RPMI7951 (cell line): ENCODE results near the gene FOXE1. TPM values are rescaled to one million over a fixed set of nuclear protein-coding genes. Genes with fewer than 3 reads are reported as not detected.
A peak's percentile ranks its signal among the peaks of the same experiment; 100 is the strongest.

Experiments
- DNase-seq: peaks from one replicate; pipeline ENCODE4 v3.0.0-alpha.2; 2012; ENCODE audit warnings: low read depth
- total RNA-seq: library from RNA; depleted of rRNA; stranded (reverse); fragments of >200 nt; shearing (Covaris generic); gene quantifications from 2 replicates; pipeline ENCODE4 v1.2.3, GENCODE V29; 2014

The FOXE1 gene
- total RNA-seq, 1 experiment from 2014 or later: not detected

- no peak for DNase-seq
These were observed 4.4 kb upstream of the FOXE1 start for GRCh38 chr9:97848480-97849237.

DNA sequence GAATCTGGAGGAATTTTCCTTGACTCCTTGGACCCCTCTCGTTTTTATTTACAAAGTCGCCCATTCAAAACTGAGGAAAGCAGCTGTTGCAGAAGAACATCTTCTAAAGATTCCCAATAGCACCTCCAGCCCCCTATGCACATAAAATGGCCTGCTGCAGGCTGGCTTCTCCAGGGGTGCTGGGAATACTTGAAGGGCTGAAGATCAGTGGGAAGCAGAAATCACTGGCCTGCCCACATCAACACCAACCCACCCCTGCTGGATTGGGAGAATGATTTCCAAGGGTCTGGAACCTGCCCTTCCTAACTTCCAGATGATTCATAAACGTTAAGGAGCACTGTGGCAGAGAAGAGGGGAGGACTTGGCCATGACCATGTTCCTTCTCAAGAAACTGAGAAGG lies 3.0 kb upstream of the FOXE1 start:
- DNase-seq: no peak

- DNase-seq: no peak
These were observed 2.1 kb upstream of the FOXE1 start for GRCh38 chr9:97850746-97851445.

- DNase-seq: no peak
These were observed 1.6 kb upstream of the FOXE1 start for GRCh38 chr9:97851446-97851883.

DNA sequence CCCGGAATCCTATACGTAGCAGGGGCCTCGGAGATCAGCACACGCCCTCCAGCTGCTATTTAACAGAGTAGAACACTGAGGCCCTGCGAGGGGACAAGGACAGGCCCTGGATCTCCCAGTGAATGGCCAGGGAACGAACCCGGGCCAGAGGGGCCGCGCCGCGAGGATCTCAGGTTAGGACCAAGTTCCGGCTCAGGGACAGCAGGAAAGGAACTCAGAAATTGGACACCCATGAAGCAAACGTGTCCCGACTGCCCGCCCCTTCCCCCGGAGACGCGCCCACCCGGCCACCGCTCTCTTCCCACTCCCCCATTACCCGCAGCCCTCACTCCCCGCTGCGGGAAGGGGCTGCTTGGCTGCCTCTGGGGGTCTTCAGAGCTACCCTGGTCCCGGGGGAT lies 1.0 kb upstream of the FOXE1 start:
- DNase-seq: no peak

DNA sequence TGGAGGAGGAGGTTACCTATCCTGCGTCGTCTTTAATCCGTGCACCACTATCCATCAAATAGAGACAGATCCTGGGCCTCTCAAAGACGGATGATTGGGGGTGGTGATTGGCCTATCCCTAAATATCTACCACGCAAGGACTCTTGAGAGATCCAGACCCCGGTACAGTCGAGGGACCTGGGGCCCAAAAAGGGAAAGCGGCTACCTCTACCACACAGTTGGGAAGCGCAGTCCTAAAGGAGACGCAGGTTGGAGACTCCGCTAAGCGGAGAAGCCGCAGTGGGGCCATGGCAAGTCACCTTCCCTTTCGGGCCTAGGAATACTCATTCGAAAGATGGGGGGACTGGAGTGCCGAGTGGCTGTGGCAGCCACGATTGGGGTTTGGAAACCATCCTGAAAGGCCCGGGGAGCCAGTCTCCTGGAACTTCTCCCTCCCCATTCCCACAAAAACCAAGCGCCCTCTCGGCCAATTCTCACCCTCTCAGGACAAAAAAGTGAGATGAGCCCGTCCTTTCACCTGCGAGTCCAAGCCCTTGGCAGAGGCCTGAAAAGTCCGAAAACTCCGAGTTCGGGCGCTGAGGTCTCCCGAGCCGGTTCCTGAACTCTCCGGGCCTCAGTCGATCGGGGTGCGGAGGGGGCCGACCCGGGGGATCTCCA lies 499 bp upstream of the FOXE1 start:
- no peak for DNase-seq

- no peak for DNase-seq
These were observed 1.0 kb downstream of the FOXE1 start for GRCh38 chr9:97853844-97854695.

DNA sequence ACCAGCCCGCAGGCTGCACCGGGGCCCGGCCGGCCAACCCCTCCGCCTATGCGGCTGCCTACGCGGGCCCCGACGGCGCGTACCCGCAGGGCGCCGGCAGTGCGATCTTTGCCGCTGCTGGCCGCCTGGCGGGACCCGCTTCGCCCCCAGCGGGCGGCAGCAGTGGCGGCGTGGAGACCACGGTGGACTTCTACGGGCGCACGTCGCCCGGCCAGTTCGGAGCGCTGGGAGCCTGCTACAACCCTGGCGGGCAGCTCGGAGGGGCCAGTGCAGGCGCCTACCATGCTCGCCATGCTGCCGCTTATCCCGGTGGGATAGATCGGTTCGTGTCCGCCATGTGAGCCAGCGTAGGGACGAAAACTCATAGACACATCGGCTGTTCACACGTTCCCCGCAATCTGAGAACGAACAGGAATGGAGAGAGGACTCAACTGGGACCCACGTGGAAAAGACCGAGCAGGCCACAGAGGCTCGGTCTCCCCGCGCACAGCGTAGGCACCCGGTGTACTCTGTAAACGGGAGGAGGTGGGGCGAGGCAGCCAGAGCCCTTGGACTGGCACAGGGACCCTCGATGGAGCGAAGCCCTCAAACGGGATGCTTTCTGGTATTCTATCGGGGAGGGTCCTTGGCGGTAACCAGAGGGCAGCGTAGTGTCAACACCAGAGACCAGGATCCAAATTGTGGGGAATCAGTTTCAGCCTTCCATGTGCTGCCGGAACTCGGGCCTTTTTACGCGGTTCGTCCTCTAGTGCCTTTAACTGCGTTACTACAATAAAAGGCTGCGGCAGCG lies 1.9 kb downstream of the FOXE1 start:
- no peak for DNase-seq

- DNase-seq: no peak
These were observed 2.5 kb downstream of the FOXE1 start for GRCh38 chr9:97855486-97855875.

DNA sequence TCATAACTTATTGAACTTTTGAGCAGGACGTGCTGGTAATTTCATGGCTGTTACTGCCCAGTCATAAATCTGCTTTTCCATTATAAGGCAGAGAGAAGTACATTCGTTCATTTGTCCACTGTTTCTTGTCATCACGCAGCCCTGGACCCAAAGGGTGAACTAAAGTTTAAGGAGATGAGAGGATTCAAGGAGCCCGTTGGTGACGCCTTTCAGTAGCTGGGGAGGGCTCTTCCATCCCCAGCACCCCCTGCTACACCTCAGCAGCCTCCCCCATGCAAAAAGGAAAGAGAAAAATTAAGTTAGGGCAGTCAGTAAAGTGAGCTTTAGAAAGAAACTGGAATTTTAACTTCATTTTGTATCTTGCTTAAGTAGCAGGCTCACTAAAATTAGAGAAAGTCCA lies 2.9 kb downstream of the FOXE1 start:
- no peak for DNase-seq

GRCh38 chr9:97856857-97857605 lies 4.0 kb downstream of the FOXE1 start:
- DNase-seq: no peak

GRCh38 chr9:97857606-97858392 lies 4.8 kb downstream of the FOXE1 start:
- DNase-seq: peak; percentile 17

- DNase-seq: no peak
These were observed 5.3 kb downstream of the FOXE1 start for GRCh38 chr9:97858393-97858713.

- DNase-seq: no peak
These were observed 5.8 kb downstream of the FOXE1 start for GRCh38 chr9:97858826-97859225.

- no peak for DNase-seq
These were observed 6.3 kb downstream of the FOXE1 start for GRCh38 chr9:97859346-97859745.

DNA sequence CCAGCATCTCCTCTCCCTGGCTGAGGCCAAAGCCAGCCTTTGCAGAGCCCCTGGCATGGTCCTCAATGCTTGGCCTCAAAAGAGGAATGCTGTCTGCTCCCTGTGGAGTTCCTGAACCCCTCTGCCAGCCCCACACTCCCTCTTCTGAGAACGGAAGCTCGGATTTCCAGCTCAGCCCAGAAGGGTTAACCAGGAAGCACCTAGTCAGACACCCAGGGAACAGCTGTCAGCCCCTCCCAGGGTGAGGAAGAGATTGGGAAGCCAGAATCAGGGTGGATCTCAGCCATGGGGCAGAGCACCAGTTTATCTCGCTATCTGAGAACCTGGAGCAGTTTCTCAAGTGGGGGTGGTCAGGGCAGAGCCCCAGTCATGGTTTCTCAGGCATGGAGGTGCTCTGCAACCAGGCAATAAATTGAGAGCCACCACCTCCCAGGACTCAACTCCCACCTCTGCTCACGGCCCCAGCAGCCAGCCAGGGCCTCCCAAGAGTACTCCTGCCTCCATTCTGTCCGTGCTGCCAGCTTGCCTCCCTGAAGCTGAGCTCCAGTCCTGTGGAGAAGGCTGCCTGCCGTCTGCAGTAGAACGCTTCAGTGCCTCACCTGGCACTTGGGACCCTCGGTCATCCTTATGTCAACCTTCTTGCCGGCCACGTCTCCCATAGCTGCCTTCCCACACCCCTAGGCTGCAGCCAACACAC lies 7.6 kb downstream of the FOXE1 start:
- no peak for DNase-seq

DNA sequence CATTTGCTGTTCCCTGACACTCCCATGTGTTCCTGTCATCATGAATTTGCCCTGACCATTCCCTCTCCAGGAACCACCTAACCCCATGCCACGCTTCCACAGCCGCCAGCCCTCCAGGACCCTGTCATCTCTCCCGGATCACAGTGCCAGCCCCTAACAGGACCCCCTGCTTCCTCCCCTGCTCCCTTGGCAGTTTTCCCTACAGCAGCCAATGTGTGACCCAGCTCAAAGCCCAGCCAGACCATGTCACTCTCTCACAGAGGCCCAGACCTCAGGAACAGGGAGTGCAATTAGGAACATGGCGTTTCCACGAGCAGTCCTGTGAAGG lies 8.1 kb downstream of the FOXE1 start:
- DNase-seq: no peak

DNA sequence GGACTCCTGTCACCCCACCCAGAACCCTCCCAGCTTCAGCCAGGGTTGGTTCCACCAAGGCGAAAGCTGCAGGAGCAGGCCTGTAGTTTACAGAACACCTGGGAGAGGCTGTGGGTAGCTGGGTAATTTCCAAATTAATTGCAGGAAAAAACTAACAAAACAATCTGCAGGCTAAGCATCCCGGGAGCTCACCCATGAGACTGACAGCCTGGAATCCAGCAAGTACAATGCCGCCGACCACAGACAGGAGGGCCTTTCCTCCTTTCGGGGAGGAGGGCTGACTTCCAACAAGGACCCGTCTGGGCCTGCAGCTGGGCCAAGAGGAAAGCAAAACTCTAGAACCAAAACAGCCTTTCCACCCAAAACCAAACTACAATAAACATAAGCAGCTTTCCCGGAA lies 10.3 kb downstream of the FOXE1 start:
- no peak for DNase-seq

DNA sequence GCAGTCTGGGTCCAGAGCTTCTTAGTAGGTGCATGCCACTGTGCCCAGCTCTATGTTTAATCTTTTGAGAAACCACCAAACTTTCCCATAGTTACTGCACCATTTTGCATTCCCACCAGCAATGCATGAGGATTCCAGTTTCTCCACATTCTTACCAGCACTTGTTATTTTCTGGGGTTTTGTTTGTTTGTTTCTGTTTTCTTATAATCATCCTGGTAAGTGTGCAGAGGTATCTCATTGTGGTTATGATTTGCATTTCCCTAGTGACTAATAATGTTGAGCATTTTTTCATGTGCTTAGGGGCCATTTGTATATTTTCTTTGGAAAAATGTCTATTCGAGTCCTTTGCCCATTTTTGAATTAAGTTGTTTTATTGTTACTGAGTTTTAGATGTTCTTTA lies 11.4 kb downstream of the FOXE1 start:
- no peak for DNase-seq
